GM18868 (cell line): Measurements from ENCODE around the gene MKI67.
A peak's percentile ranks its signal among the peaks of the same experiment; 100 is the strongest.
"Not testable (repeated sequence)": the region's sequence is repeated elsewhere in the genome, so short reads cannot be mapped to it uniquely, and the experiment has no call there.

Experiments
- ATAC-seq: cut with Tn5 transposase; IDR thresholded peaks from one replicate; pipeline ENCODE4 v1.9.1; 2021; ENCODE audit warnings: mild to moderate bottlenecking, moderate library complexity; ENCODE audit not compliant: unreplicated experiment

The MKI67 gene, protein sequence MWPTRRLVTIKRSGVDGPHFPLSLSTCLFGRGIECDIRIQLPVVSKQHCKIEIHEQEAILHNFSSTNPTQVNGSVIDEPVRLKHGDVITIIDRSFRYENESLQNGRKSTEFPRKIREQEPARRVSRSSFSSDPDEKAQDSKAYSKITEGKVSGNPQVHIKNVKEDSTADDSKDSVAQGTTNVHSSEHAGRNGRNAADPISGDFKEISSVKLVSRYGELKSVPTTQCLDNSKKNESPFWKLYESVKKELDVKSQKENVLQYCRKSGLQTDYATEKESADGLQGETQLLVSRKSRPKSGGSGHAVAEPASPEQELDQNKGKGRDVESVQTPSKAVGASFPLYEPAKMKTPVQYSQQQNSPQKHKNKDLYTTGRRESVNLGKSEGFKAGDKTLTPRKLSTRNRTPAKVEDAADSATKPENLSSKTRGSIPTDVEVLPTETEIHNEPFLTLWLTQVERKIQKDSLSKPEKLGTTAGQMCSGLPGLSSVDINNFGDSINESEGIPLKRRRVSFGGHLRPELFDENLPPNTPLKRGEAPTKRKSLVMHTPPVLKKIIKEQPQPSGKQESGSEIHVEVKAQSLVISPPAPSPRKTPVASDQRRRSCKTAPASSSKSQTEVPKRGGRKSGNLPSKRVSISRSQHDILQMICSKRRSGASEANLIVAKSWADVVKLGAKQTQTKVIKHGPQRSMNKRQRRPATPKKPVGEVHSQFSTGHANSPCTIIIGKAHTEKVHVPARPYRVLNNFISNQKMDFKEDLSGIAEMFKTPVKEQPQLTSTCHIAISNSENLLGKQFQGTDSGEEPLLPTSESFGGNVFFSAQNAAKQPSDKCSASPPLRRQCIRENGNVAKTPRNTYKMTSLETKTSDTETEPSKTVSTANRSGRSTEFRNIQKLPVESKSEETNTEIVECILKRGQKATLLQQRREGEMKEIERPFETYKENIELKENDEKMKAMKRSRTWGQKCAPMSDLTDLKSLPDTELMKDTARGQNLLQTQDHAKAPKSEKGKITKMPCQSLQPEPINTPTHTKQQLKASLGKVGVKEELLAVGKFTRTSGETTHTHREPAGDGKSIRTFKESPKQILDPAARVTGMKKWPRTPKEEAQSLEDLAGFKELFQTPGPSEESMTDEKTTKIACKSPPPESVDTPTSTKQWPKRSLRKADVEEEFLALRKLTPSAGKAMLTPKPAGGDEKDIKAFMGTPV (N-terminal part only)

GRCh38 chr10:128125944-128126764, at the start of gene MKI67:
Gene MKI67, minus strand, starts transcription at chr10:128126423. Its CDS starts 756 bp downstream, at chr10:128125667.
- peak; percentile 83 for ATAC-seq

- no peak for ATAC-seq
These were observed 48.6 kb upstream of the MKI67 start for GRCh38 chr10:128174581-128175559.

DNA sequence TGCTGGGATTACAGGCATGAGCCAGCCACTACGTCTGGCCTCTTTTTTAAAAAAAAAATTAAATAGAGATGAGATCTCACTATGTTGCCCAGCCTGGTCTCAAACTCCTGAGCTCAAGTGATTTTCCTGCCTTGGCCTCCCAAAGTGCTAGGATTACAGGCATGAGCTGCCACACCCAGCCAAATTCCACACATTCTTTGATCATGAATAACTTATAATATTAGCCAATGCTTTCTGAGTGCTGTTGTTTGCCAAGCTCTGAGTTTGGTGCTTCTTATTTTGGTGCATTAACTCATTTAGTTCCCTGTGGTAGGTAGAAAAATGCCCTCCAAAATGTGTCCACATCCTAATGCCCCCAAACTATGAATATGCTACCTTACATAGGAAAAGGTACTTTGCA, 47.2 kb upstream of the MKI67 start:
- ATAC-seq, result no peak

- ATAC-seq, result no peak
These were observed 46.5 kb upstream of the MKI67 start for GRCh38 chr10:128172756-128173155.

- no peak for ATAC-seq
These were observed 43.7 kb upstream of the MKI67 start for GRCh38 chr10:128169811-128170379.

DNA sequence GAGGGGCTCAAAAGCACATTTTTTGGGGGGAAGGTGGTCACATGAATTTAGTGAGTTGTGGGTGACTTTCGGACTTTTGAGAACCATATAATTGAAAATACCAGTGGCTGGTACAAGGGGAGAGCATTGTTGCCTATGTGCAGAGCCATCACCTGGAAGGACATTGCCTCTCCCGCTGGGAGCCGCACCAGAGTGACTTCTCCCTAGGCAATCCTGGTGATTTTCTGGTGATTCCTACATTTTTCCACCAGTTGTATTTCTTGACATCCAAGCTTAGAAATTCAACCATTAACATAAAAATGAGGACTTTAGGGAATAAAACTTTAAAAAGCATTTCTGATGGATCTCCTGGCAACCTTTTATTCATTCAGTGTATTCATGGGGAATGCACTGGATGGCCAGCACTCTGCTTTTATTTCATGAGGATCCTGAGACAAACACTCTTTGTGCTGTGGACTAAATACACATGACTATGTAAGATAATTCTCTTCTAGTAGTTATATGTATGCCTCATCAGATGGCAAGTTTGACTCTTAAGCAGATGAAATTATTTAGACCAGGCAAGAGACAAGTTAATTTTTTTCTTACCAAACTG, 41.8 kb upstream of the MKI67 start:
- no peak for ATAC-seq

DNA sequence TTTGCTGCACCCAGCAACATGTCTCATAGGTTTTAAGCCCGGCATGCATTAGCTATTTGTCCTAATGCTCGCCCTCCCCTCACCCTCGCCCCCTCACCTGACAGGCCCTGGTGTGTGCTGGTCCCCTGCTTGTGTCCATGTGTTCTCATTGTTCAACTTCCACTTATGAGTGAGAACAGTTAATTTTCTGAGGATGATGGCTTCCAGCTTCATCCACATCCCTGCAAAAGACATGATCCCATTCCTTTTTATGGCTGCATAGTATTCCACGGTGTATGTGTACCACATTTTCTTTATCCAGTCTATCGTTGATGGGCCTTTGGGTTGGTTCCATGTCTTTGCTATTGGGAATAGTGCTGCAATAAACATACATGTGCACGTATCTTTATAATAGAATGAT, 40.9 kb upstream of the MKI67 start:
- ATAC-seq, result not testable (repeated sequence)

- ATAC-seq, result no peak
These were observed 39.9 kb upstream of the MKI67 start for GRCh38 chr10:128166151-128166550.

- ATAC-seq, result no peak
These were observed 39.3 kb upstream of the MKI67 start for GRCh38 chr10:128165536-128165935.

DNA sequence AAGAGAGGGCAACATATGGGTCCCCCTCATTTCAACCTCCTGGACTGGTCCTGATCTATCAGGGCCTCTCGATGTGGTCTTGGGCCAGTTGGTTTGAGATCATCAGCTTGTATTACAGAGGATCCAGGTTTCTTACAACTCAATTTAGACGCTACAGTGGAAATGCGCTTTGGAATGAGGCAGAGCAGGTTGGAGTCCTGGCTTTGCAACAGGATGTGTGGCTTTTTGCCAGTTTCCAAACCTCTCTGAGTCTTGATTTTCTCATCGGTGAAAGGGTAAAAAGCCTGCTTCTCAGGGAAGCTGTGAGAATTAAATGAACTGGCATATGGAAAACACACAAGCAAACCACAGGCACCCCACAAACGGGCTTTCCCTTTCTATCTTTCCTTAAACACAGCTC, 37.5 kb upstream of the MKI67 start:
- no peak for ATAC-seq

- ATAC-seq, result no peak
These were observed 34.8 kb upstream of the MKI67 start for GRCh38 chr10:128161031-128161430.

GRCh38 chr10:128160297-128160711, 34.1 kb upstream of the MKI67 start:
- ATAC-seq, result no peak

- no peak for ATAC-seq
These were observed 32.0 kb upstream of the MKI67 start for GRCh38 chr10:128158021-128158795.

GRCh38 chr10:128156999-128157755, 31.0 kb upstream of the MKI67 start:
- no peak for ATAC-seq

DNA sequence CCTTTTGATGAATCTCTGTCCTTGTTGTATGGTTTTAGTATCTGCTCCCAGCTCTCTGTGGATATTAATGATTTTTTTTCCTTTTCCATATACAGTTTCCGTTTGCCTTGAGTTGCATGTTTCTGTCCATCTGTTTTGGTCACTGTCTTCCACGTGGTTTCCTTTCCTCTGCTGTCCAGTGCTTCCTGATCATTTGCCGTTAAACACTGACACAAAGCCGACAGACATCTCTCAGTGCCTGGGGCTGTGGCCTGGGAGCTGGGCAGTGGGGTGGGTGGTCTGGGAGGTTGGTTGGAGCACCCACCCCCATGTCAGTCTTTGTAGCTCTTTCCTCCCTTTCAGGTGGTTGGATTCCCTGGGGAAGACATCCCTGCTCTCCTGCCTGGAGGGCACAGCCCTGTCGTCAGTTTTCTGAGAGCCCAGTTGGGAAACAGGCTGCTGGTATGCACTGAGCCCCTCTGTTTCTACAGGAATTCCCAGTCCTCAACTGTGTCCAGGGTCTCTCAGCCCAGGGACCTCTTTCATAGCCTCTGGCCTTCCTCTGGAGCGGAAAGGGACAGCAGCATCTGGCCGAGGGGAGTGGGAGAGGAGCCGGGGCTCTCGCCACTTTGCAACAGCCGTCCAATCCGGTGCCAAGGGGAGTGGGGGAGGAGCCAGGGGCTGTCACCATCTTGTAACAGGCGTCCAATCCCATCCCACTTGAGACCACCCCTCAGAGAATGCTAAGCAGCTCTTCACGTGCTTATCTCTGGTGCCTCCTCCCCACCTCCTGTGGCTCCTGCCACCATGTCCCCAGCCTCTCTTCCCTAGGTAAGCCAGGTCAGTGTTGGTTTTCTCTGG, 26.7 kb upstream of the MKI67 start:
- no peak for ATAC-seq

GRCh38 chr10:128151031-128151430, 24.8 kb upstream of the MKI67 start:
- ATAC-seq, result no peak
